GM12878 (cell line): Measurements from ENCODE around the gene TKTL1. TPM values are rescaled to one million over a fixed set of nuclear protein-coding genes. Genes with fewer than 3 reads are reported as not detected.

ENCODE experiments used
- ATAC-seq: fragments of 200-7000 bp; cut with Tn5 transposase; 3 replicates; pipeline ENCODE4 v1.9.1; 2020; ENCODE audit warnings: mild to moderate bottlenecking, moderate library complexity
- BruUV-seq: library from RNA; stranded (reverse); fragments of 400-500 nt; replicated peaks from 2 replicates; lab custom pipeline; 2021; lab: Mats Ljungman, UMichigan
- CTCF ChIA-PET: fragments of 300-600 bp; sonication (Branson Sonifier 250); formaldehyde crosslinking; extraction: SDS; loops from one replicate; lab custom pipeline; 2021; ENCODE audit warnings: inconsistent platforms; lab: Yijun Ruan, JAX
- POLR2A ChIA-PET: fragments of 350-600 bp; formaldehyde crosslinking; extraction: SDS; loops from one replicate; lab custom pipeline; 2021; ENCODE audit warnings: inconsistent platforms; lab: Charles Lee
- RAD21 ChIA-PET: fragments of 300-600 bp; sonication (Branson Sonifier 250); formaldehyde crosslinking; loops from one replicate; lab custom pipeline; 2023; ENCODE audit warnings: antibody characterized with exemption; ENCODE audit not compliant: unreplicated experiment; lab: Charles Lee
- SMC1A ChIA-PET: fragments of 300-600 bp; sonication (Branson Sonifier 250); formaldehyde crosslinking; loops from one replicate; lab custom pipeline; 2023; ENCODE audit not compliant: unreplicated experiment, uncharacterized antibody; lab: Charles Lee
- DNase-seq: peaks from one replicate; pipeline ENCODE4 v3.0.0-alpha.2; 2011; ENCODE audit warnings: low read depth, low spot score
- FAIRE-seq: peaks from 3 replicates; lab custom pipeline; 2011; peaks lifted over from hg19 to GRCh38; lab: Jason Lieb, UNC
- H2AFZ ChIP-seq: 2 replicates; pipeline ENCODE4 v1.6.0; 2011; ENCODE audit warnings: low read depth, low read length, control low read depth; ENCODE audit not compliant: control insufficient read depth
- H3K27ac ChIP-seq: 2 replicates; pipeline ENCODE4 v1.5.1; 2011; ENCODE audit warnings: control low read depth; ENCODE audit not compliant: control insufficient read depth, insufficient read depth
- H3K27me3 ChIP-seq, 2 experiments: replicated peaks in 1 of 2; 2 replicates each; pipeline versions ENCODE4 v1.6.0 to v1.6.1; 2011; ENCODE audit warnings: low read length in 1 of 2; ENCODE audit not compliant: control insufficient read depth in 2 of 2, insufficient read depth in 2 of 2
- H3K36me3 ChIP-seq, 2 experiments: 2 replicates each; pipeline ENCODE4 v1.5.1; 2011; ENCODE audit warnings: low read length in 1 of 2; ENCODE audit not compliant: control insufficient read depth in 2 of 2, insufficient read depth in 2 of 2
- H3K4me1 ChIP-seq: 2 replicates; pipeline ENCODE4 v1.6.1; 2011; ENCODE audit warnings: mild to moderate bottlenecking, low read length, moderate library complexity, mixed read lengths; ENCODE audit not compliant: control insufficient read depth, insufficient read depth
- H3K4me2 ChIP-seq: 2 replicates; pipeline ENCODE4 v1.6.0; 2011; ENCODE audit warnings: control low read depth; ENCODE audit not compliant: control insufficient read depth, insufficient read depth
- H3K4me3 ChIP-seq: fragments of 200-600 bp; sonication (generic); 2 replicates; pipeline ENCODE4 v1.5.1; 2016
- H3K79me2 ChIP-seq: 2 replicates; pipeline ENCODE4 v1.6.0; 2011; ENCODE audit warnings: low read length; ENCODE audit not compliant: control insufficient read depth, insufficient read depth
- H3K9ac ChIP-seq: 2 replicates; pipeline ENCODE4 v1.8.0; 2011; ENCODE audit warnings: low read length, control low read depth, mixed read lengths; ENCODE audit not compliant: control insufficient read depth, insufficient read depth
- H3K9me3 ChIP-seq: replicated peaks from 3 replicates; pipeline ENCODE4 v1.5.1; 2011; ENCODE audit warnings: mild to moderate bottlenecking, low read length; ENCODE audit not compliant: control insufficient read depth, insufficient read depth
- H4K20me1 ChIP-seq: 2 replicates; pipeline ENCODE4 v1.6.0; 2011; ENCODE audit not compliant: control insufficient read depth, insufficient read depth
- BHLHE40 ChIP-seq, 2 experiments: fragments of 450-650 bp in 1 of 2; IDR thresholded peaks; 2 replicates each; pipeline ENCODE4 v1.6.1; 2011 to 2017; ENCODE audit warnings: low read depth in 2 of 2, borderline replicate concordance in 1 of 2, improper control_type of control experiment in 1 of 2, low read length in 1 of 2, mild to moderate bottlenecking in 1 of 2
- CEBPB ChIP-seq, 2 experiments: fragments of 150-350 bp in 1 of 2; IDR thresholded peaks; 2 replicates each; pipeline ENCODE4 v1.6.1; 2012 to 2014; ENCODE audit warnings: low read depth in 2 of 2, low read length in 2 of 2, borderline replicate concordance in 1 of 2, inconsistent platforms in 1 of 2
- CTCF ChIP-seq, 3 experiments: IDR thresholded peaks in 2 of 3; conservative IDR thresholded peaks in 1 of 3; 2 replicates each; pipeline ENCODE4 v1.5.1; 2011; ENCODE audit warnings: low read depth in 3 of 3, low read length in 3 of 3, mild to moderate bottlenecking in 3 of 3, control low read depth in 2 of 3, moderate library complexity in 2 of 3, inconsistent platforms in 1 of 3, mixed read lengths in 1 of 3; ENCODE audit not compliant: control insufficient read depth in 2 of 3, insufficient read depth in 1 of 3; ENCODE audit errors: extremely low read depth in 1 of 3
- E2F4 ChIP-seq: IDR thresholded peaks from 2 replicates; pipeline ENCODE4 v1.6.1; 2012; ENCODE audit warnings: low read depth, low read length, improper control_type of control experiment
- EGR1 ChIP-seq, 2 experiments: IDR thresholded peaks; 1 replicate in 1 of 2; 2 replicates in 1 of 2; pipeline ENCODE4 v1.6.1; 2011 to 2012; ENCODE audit warnings: low read depth in 2 of 2, low read length in 2 of 2, borderline replicate concordance in 1 of 2, mild to moderate bottlenecking in 1 of 2, moderate library complexity in 1 of 2
- HDAC6 ChIP-seq: fragments of 200-600 bp; sonication (generic); IDR thresholded peaks from one replicate; pipeline ENCODE4 v1.8.0; 2017; ENCODE audit warnings: antibody characterized with exemption; ENCODE audit not compliant: unreplicated experiment
- MYB ChIP-seq: fragments of 150-350 bp; IDR thresholded peaks from 2 replicates; pipeline ENCODE4 v1.6.1; 2014; ENCODE audit warnings: mild to moderate bottlenecking, low read depth, low read length, borderline replicate concordance
- NRF1 ChIP-seq: conservative IDR thresholded peaks from 2 replicates; pipeline ENCODE4 v1.6.1; 2011; ENCODE audit warnings: mild to moderate bottlenecking, low read depth, low read length, improper control_type of control experiment
- PML ChIP-seq: IDR thresholded peaks from 2 replicates; pipeline ENCODE4 v1.6.1; 2012; ENCODE audit warnings: low read length, inconsistent platforms
- RAD21 ChIP-seq: IDR thresholded peaks from 2 replicates; pipeline ENCODE4 v1.6.1; 2011; ENCODE audit warnings: mild to moderate bottlenecking, low read depth, low read length, moderate library complexity; ENCODE audit not compliant: insufficient read depth
- SMC3 ChIP-seq: IDR thresholded peaks from 2 replicates; pipeline ENCODE4 v1.6.1; 2011; ENCODE audit warnings: low read length, improper control_type of control experiment, borderline replicate concordance
- WGBS: methylation state at CpG from one replicate; pipeline ENCODE4 v1.1.6; 2016; ENCODE audit warnings: low lambda C conversion rate; ENCODE audit not compliant: insufficient replicate concordance, insufficient coverage; ENCODE audit errors: missing lambda C conversion rate; 5-methylcytosine and 5-hydroxymethylcytosine counted together
- in situ Hi-C: fragments of 300-500 bp; cut with MboI; formaldehyde crosslinking; loops from 9 replicates; pipeline ENCODE4 v1.14.3; 2018; ENCODE audit warnings: mixed read lengths
- intact Hi-C: fragments of 100-400 bp; cut with micrococcal nuclease; formaldehyde crosslinking; loops from one replicate; pipeline ENCODE4 v1.14.2; 2022; ENCODE audit not compliant: unreplicated experiment
- polyA plus RNA-seq, 11 experiments: library from polyadenylated mRNA; depleted of rRNA in 4 of 11; unstranded in 6 of 11; stranded (reverse) in 5 of 11; fragments of >200 nt; fragmentation: Nextera tagmentation in 4 of 11; fragmentation: Illumina TruSeq in 1 of 11; extraction: Ambion mirVana in 4 of 11; extraction: Trizol in 1 of 11; gene quantifications; 1 replicate in 1 of 11; 2 replicates in 10 of 11; pipeline versions ENCODE4 v1.2.1 to v1.2.3, GENCODE V29; 2011 to 2016; ENCODE audit warnings: inconsistent platforms in 2 of 11, missing spikeins in 2 of 11, low read depth in 1 of 11
- total RNA-seq, 4 experiments: library from RNA; depleted of rRNA in 3 of 4; stranded (reverse); fragments of >200 nt in 3 of 4; fragmentation: Illumina TruSeq in 1 of 4; extraction: Trizol in 1 of 4; gene quantifications; 2 replicates each; pipeline versions ENCODE4 v1.2.1 to v1.2.3, GENCODE V29; 2013 to 2021

Gene TKTL1
- total and polyA plus RNA-seq, 10 of the 15 experiments (the other 5 are each of a cell fraction or from before 2014, with no cell fraction given): 0.01 to 0.07 TPM; not detected in 8

GRCh38 chrX:154317391-154317995, 21.9 kb downstream of the TKTL1 start:
- POLR2A ChIA-PET: interaction anchor here (0.6 kb wide), 1 partner anchor 78 kb away, joined by 4 read pairs; no protein-coding TSS in a partner anchor
- 37% methylated on average over 7 of the region's 7 CpGs for WGBS

More at GRCh38 chrX:154317391-154317995, 21.9 kb downstream of the TKTL1 start:
- Histone ChIP-seq H3K4me1 (peaks cover 16% of the 10 kb centered on the region), H3K27me3 (no peaks in the 10 kb centered on the region), H3K4me2 (no peak overlapping the region), H3K36me3 (no peaks in the 10 kb centered on the region), H2AFZ (no peak overlapping the region), H3K27ac (no peak overlapping the region), H3K4me3 (no peak overlapping the region), H3K79me2 (no peaks in the 10 kb centered on the region), H3K9me3 (no peaks in the 10 kb centered on the region; the same call in 2 of the 3 replicates), H3K9ac (no peak overlapping the region), H4K20me1 (no peaks in the 10 kb centered on the region)
- in situ Hi-C loops (loop anchor here (25.0 kb wide), 1 partner anchor 180 kb away; the partner anchor contains the start of gene OPN1LW), intact Hi-C loops (loop anchor here (2.0 kb wide), 1 partner anchor 217 kb away; no protein-coding TSS in a partner anchor)
- ChIA-PET SMC1A (no interaction called here), RAD21 (no interaction called here), CTCF (interaction anchor here (1.2 kb wide), 1 partner anchor 16 kb away, joined by 3 read pairs; no protein-coding TSS in a partner anchor)
- peak; percentile 26; the same call in 1 of the 2 replicates for TF ChIP-seq SMC3
- TF ChIP-seq CEBPB (IDR thresholded peaks at IDR 0.05; ENCODE audit: borderline replicate concordance in 1 of 2, low read depth in 2 of 2, low read length in 2 of 2): no peak
- no peak for TF ChIP-seq E2F4
- no peak for TF ChIP-seq NRF1
- no peak for TF ChIP-seq EGR1 (IDR thresholded peaks at IDR 0.05; ENCODE audit: borderline replicate concordance in 1 of 2, low read depth in 2 of 2, low read length in 2 of 2)
- 0 out of 2 replicates have a peak, but pooled peaks have one; percentile 13 for TF ChIP-seq RAD21
- TF ChIP-seq PML: no peak
- TF ChIP-seq BHLHE40 (IDR thresholded peaks at IDR 0.05; ENCODE audit: borderline replicate concordance in 1 of 2, low read depth in 2 of 2, low read length in 1 of 2): no peak
- no peak for TF ChIP-seq HDAC6
- TF ChIP-seq MYB: no peak
- TF ChIP-seq CTCF (IDR thresholded peaks at IDR 0.05 in 2 of 3, conservative IDR thresholded peaks at IDR 0.05 in 1 of 3; ENCODE audit: control insufficient read depth in 2 of 3, extremely low read depth in 1 of 3, insufficient read depth in 1 of 3, low read depth in 3 of 3, low read length in 3 of 3): peak; percentile 14 to 44 (median 39); a peak in 2 of 6 replicates
- DNase-seq (no peak), ATAC-seq (no peak), FAIRE-seq (no peak)
- no TSS peak for BruUV-seq
